GM21381 (cell line): Measurements from ENCODE around the gene F12.
"Not testable (repeated sequence)": the region's sequence is repeated elsewhere in the genome, so short reads cannot be mapped to it uniquely, and the experiment has no call there.

Experiments used
- ATAC-seq: cut with Tn5 transposase; IDR thresholded peaks from one replicate; pipeline ENCODE4 v1.9.1; 2021; ENCODE audit warnings: mild to moderate bottlenecking, moderate library complexity; ENCODE audit not compliant: unreplicated experiment

The F12 gene

GRCh38 chr5:177417081-177417480 lies 7.7 kb upstream of the F12 start:
- ATAC-seq: not testable (repeated sequence)

GRCh38 chr5:177414481-177414880 lies 5.1 kb upstream of the F12 start:
- no peak for ATAC-seq

GRCh38 chr5:177412603-177413233 lies 3.4 kb upstream of the F12 start:
- peak; percentile 63 for ATAC-seq

- ATAC-seq: no peak
These were observed 1.2 kb upstream of the F12 start for GRCh38 chr5:177410575-177410974.

- no peak for ATAC-seq
These were observed 3.6 kb downstream of the F12 start for GRCh38 chr5:177405805-177406204.

- ATAC-seq: no peak
These were observed 4.1 kb downstream of the F12 start for GRCh38 chr5:177405312-177405711.

GRCh38 chr5:177404641-177405179 lies 4.7 kb downstream of the F12 start:
- ATAC-seq: no peak

- peak; percentile 73 for ATAC-seq
These were observed 5.3 kb downstream of the F12 start for GRCh38 chr5:177403792-177404640.

- ATAC-seq: peak; percentile 16
These were observed 6.1 kb downstream of the F12 start for GRCh38 chr5:177403102-177403791.

- ATAC-seq: no peak
These were observed 6.9 kb downstream of the F12 start for GRCh38 chr5:177402271-177403043.

GRCh38 chr5:177399997-177400868 lies 9.1 kb downstream of the F12 start, which contains the start of gene PFN3:
Gene PFN3, minus strand, starts transcription at chr5:177400661. Its CDS starts 85 bp downstream, at chr5:177400576.
- no peak for ATAC-seq

GRCh38 chr5:177397875-177398390 lies 11.4 kb downstream of the F12 start:
- no peak for ATAC-seq

- ATAC-seq: no peak
These were observed 12.6 kb downstream of the F12 start for GRCh38 chr5:177396807-177397206.

GRCh38 chr5:177396078-177396477 lies 13.3 kb downstream of the F12 start:
- ATAC-seq: no peak

GRCh38 chr5:177393990-177394389 lies 15.4 kb downstream of the F12 start:
- ATAC-seq: no peak

GRCh38 chr5:177393206-177393765 lies 16.1 kb downstream of the F12 start:
- no peak for ATAC-seq

- no peak for ATAC-seq
These were observed 16.6 kb downstream of the F12 start for GRCh38 chr5:177392765-177393164.

GRCh38 chr5:177390363-177391300 lies 18.7 kb downstream of the F12 start:
- ATAC-seq: peak; percentile 34
